HG02943 (cell line): Measurements from ENCODE around the gene SLC2A4RG.

Source experiments
- ATAC-seq: cut with Tn5 transposase; IDR thresholded peaks from one replicate; pipeline ENCODE4 v1.9.1; 2021; ENCODE audit warnings: mild to moderate bottlenecking, low read depth, moderate library complexity; ENCODE audit not compliant: unreplicated experiment

Gene SLC2A4RG

DNA sequence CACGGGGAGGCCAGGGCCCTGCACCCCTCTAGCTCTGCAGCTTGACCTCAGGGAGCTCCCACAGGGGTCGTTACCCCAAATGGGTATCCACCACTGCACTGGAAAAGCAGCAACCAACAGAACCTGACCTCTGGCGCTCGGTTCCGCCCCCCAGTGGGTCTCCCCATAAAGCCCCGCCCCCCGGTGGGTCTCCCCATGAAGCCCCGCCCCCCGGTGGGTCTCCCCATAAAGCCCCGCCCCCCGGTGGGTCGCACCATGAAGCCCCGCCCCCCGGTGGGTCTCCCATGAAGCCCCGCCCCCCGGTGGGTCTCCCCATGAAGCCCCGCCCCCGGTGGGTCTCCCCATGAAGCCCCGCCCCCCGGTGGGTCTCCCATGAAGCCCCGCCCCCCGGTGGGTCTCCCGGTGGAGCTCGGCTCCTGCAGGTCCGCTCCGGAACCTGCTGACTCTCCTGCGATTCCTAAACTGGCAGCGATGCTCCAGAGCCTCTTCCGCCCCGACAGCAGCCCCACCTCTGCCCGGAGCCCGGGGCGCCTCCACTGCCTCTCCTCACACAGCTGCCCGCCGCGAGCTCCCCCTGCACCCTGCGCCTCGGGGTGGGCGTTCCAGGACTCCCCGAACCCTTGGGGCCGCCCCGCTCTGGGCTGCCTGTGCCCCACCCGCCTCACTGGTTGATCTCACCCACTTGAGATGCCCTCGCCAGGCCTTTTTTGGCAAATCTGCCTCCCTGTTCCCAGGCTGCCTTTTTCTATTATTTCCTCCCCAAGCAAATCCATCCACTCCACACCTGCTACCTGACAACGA, 12.1 kb downstream of the SLC2A4RG start:
- ATAC-seq = no peak

GRCh38 chr20:63752411-63753101, 13.0 kb downstream of the SLC2A4RG start:
- ATAC-seq = no peak

- ATAC-seq = no peak
Observed at GRCh38 chr20:63753381-63753780, 13.8 kb downstream of the SLC2A4RG start.

DNA sequence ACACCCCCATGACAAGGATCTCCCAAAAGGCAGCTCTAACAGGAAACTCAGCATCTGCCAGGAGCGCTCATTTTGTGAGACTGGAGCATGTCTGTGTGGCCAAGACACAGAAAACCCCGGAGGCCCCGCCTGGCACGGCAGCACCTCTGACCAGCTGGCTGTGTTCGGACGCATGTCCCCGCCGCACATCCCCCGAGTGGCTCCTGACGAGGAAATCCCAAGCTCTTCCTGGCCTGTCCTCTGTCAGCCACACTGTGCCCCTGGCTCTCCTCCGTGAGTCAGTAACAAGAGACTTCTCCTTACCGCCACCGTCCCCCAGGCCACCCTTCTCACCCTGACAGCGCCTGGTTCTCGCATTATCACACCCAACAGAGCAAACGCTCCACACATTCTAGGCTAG, 14.4 kb downstream of the SLC2A4RG start:
- ATAC-seq = no peak

DNA sequence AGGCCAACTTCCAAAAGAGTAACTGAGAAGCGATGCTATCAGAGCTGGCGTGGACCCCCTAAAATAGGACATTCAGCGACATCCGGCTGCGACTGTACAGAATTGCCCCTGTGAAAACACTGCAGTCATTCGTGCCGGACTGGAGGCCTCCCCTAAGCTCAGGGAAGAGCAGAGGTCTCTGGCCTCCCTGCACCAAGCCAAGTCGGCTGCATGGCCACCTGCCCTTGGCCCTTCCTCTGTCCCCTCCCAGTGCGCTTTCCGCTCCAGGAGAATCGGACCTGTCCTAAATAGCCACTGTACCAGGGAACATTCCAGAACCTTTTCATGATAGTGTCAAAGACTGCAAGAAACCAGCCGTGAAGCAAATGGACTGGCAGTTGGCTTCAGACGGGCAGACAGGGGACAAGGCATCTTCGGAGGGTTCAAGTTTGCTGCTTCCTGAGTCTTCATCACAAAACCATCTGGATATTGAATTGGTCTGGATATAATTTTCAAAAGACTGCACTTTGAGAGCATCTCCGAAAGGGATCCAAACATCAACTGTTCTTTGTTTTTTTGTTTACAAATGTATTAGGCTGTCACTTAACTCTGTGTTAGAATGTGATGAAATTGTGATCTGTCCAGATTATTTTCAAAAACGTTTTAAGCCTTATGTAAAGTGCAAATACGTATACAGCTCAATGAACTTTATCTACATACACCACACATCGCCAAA, 16.5 kb downstream of the SLC2A4RG start:
- ATAC-seq = no peak

GRCh38 chr20:63756648-63756991, 17.0 kb downstream of the SLC2A4RG start:
- ATAC-seq = no peak

DNA sequence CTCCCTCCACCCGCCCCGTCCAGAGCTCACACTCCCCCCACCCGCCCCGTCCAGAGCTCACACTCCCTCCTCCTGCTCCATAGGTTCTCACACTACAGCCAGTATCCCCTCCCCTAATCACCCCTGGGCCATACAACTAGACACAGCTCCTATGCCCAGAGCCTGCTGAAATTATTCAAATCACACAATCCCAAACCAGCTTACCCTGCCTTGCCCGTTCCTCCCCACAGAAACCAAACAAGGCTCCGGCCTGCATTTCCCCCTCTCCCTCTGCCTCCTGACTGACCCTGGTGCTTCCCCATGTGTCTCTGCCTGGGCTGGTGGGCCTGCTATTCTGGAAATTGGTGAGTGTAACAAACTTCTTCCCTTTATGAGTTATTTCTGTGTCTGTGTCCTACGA, 18.6 kb downstream of the SLC2A4RG start:
- no peak for ATAC-seq

DNA sequence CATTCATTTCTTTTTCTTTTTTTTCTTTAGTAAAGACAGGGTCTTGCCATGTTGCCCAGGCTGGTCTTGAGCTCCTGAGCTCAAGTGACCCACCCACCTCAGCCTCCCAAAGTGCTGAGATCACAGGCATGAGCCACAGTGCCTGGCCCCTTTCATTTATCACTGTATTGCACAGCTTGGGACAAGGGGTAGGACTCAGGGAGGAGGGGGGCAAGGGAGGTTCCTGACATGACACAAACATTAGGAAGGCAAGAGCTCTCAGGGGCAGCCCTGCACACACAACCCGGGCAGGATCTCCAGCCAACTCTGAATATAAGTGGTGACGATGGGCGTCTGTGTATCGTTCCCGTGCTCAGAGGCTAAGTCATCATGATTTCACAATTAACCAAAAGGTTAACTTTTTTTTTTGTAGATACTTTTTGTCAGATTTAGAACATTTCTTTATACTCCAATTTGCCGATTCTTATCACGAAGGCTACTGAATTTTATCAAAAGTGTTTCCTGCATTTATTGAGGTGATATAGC, 19.9 kb downstream of the SLC2A4RG start:
- ATAC-seq = no peak

DNA sequence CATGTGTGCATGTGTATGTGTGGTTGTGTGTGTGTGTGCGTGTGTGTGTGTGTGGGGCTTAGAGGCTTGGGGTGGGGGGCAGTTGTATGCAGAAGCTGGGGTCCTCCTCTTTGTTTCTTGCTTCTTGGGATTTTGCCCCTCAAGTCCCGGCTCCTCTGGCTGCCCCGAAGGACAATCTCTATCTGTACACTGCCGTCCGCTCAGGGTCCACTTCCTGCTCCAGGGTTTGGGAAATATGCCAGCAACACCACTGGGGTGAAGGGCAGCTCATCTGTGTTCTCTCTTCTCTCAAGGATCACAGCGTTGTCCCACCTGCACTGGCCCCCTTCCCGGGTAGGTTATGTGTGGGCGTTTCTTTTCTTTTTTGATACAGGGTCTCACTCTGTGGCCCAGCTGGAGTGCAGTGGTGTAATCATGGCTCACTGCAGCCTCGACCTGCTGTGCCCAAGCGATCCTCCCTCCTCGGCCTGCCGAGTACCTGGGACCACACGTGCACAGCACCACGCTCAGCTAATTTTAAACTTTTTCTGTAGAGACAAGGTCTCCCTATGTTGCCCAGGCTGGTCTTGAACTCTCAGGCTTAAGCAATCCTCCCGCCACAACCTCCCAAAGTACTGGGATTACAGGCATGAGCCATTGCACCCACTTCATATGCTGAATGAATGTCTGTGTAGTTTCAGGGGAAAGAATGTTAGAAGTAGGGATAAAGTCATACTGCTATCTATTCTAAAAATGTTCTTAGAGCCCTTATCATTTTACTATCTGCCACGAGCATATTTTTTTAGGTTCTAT, 25.7 kb downstream of the SLC2A4RG start:
- ATAC-seq = no peak

GRCh38 chr20:63765902-63766301, 26.3 kb downstream of the SLC2A4RG start:
- ATAC-seq = no peak

GRCh38 chr20:63766695-63767426, 27.3 kb downstream of the SLC2A4RG start:
- ATAC-seq = no peak

GRCh38 chr20:63767456-63767855, 27.9 kb downstream of the SLC2A4RG start:
- ATAC-seq = no peak

GRCh38 chr20:63767886-63768285, 28.3 kb downstream of the SLC2A4RG start:
- no peak for ATAC-seq

DNA sequence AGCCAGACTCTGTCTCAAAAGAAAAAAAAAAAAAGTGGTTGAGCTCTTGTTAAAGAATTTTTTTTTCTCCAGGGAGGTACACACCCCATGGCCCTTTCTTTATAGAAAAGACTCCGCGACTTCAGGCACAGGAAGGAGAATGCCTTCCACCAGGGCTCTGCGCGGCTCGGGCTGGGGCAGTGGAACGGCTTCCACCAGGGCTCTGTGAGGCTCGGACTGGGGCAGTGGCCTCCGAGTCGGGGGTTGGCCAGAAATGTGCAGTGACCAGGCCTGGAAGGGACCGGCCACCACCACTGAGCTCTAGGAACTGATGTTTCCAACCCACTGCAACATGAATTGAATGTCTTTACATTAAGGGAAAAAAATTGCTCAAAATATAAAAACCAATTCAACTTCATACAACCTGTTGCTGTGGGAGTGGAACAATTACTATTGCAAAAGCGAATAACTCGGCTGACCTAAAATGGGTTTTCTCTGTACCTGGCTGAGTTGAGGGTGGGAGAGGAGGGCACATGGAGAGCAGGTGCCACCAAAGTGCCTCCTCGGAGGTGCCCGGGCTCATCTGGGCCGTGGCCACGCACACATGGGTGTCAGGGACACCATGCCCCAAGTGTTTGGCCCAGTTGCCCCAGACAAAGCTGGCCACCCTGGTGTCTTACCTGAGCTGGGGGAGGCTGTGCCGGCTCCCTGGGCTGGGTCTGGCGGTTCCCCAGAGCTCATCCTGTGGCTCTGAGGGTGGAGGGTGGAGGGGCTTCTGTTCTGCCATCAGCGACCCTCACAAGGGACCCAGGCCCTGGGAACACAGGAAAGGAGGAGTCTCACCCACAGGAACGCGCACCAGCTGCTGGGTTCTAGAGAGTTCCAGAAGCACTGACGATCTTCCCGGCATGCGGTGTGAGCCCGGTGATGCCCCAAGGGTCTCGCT, 29.3 kb downstream of the SLC2A4RG start:
- ATAC-seq = no peak

DNA sequence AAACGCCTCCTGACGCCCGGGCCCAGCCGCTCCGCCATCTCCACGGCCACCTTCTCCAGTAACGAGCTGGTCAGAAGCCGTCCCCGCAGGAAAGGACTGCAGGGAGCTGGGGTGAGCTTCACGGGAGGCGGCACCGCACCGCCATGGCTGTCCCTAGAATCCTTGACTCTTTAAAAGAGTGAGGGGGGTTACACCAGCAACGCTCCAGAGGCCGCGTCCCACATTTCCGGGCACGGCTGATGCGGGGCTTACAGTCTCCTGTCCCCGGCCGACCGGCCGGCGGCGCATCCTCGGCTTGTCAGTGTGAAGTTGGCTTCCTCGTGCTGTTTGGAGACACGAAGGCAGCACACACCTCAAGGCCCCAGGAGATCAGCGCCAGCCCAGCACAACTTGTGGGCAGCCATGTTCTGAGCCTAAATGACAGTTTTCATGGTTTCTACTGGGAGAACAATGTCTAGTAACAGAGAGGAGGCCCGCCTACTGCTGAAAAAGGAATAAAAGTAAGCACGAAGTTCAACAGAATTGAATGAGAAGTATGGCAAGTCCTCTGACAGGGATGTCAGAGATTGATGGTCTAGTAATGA, 30.4 kb downstream of the SLC2A4RG start:
- ATAC-seq = no peak

GRCh38 chr20:63771046-63771707, 31.6 kb downstream of the SLC2A4RG start:
- ATAC-seq = no peak

DNA sequence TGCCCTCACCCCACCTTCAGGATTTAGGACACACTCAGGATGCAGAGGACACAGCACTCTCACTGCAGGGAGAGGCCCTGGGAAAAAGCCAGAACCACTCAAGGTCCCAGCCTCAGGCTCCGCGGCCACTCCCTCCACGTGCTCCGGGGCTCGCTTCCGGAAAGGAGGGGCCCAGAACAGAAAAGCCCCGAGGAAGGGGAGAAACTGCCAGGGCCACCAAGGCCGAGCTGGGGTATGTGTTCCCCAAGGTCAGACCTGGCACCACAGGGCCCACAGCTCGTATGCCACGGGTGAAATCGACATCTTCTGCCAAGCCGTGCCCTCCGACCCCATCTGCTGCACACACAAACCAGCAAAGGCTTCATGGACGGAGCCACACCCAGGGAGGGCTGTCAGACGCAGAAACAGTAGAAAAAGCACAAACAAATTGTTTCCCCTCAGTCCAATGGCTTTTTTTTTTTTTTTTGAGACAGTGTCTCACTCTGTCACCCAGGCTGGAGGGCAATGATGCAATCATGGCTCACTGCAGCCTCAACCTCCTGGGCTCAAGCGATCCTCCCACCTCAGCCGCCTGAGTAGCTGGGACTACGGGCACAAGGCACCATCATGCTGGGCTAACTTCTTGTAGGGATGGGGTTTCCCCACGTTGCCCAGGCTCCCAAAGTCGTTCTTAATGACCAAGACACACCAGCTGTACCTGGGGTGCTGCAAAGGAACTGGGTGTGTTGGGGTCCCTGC, 33.4 kb downstream of the SLC2A4RG start:
- no peak for ATAC-seq
